ENCODE data around the gene GRIN1.

The GRIN1 gene

DNA sequence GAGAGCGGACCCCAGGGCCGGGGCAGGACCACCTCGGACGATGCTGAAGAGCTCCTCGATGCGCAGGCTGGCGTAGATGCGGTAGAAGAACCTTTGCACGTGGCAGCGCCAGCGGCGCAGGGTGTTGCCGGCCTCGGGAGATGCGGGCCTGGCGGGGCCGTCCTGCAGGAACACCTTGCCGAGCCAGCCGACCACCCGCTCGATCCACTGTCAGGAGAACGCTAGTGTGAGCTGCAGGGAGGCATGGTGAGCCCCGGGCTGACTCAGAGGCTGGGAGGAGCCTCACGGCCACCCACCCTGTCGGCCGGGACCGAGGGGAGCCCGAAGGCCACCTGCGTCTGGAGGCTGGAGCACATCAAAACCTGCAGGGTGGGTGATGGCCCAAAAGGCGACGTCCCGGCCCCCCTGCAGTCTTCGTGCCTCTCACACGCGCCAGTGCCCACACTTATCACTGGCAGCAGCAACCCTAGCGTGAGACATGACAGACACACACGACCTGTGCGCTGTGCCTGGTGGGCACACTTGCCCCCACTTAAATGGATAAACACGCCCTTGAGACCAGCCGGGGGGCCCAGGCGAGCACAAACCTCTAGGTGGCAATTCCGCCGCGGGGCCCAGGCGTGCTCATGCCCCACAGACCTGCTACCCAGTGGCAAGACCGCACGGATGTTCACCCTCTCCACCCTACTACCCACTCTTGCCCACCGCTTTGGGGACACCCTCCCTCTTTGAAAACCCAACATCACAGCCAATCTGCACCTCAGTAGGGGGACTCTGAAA, 46.1 kb downstream of the GRIN1 start:
- Histone ChIP-seq H3K4me3 (ENCODE audit: low read depth, low read length) (no peak overlapping the region), H3K36me3 (ENCODE audit: control insufficient read depth in 2 of 2, insufficient read depth in 1 of 2, low read length in 2 of 2) (peaks cover 0 to 74% of the 10 kb centered on the region in 2 experiments; a peak in 1 of 3 replicates), H3K27ac (ENCODE audit: extremely low read depth, low read depth, low read length) (no peak overlapping the region), H3K4me1 (ENCODE audit: control insufficient read depth, insufficient read depth, low read length) (peaks cover 11% of the 10 kb centered on the region), H3K9me3 (ENCODE audit: control insufficient read depth, insufficient read depth, low read depth, low read length) (no peaks in the 10 kb centered on the region)
- ChIA-PET POLR2A (interaction anchor here (0.8 kb wide), 1 partner anchor 9 kb away, joined by 3 read pairs; no protein-coding TSS in a partner anchor), CTCF (no interaction called here)
- no peak for TF ChIP-seq ZNF548 (tag by site-specific recombination; IDR thresholded peaks at IDR 0.05)

DNA sequence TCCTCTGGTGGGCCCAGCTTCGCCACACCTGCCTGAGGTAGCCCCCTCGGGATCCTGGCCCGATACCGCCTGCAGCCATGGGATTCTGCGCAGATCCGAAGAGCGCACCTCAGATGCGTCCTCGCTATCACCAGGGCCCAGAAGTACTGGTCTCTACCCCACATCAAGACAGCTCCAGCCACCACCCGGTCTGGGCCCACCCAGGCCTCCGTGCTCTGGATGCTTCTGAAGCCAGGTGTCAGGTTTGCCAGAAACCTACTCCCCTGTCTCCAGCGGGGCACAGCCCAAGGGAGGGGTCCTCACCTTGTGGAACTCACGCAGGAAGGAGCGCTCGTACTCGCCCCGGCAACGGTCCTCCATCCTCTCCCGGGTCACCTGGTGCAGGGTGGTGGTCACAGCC, 47.0 kb downstream of the GRIN1 start:
- Histone ChIP-seq H3K27ac (ENCODE audit: extremely low read depth, low read depth, low read length) (no peak overlapping the region), H3K9me3 (ENCODE audit: control insufficient read depth, insufficient read depth, low read depth, low read length) (no peaks in the 10 kb centered on the region), H3K4me1 (ENCODE audit: control insufficient read depth, insufficient read depth, low read length) (peaks cover 11% of the 10 kb centered on the region), H3K4me3 (ENCODE audit: low read depth, low read length) (no peak overlapping the region), H3K36me3 (ENCODE audit: control insufficient read depth in 2 of 2, insufficient read depth in 1 of 2, low read length in 2 of 2) (peaks cover 0 to 74% of the 10 kb centered on the region in 2 experiments; a peak in 1 of 3 replicates)
- CTCF ChIA-PET, result interaction anchor here (3.5 kb wide), 1 partner anchor 50 kb away, joined by 16 read pairs; no protein-coding TSS in a partner anchor
- POLR2A ChIA-PET, result no interaction called here
- no peak for TF ChIP-seq ZEB2 (tag by site-specific recombination; IDR thresholded peaks at IDR 0.05)
- no peak for TF ChIP-seq ZNF654 (tag by site-specific recombination; IDR thresholded peaks at IDR 0.05; ENCODE audit: low read depth)
- TF ChIP-seq, protein P1, sequence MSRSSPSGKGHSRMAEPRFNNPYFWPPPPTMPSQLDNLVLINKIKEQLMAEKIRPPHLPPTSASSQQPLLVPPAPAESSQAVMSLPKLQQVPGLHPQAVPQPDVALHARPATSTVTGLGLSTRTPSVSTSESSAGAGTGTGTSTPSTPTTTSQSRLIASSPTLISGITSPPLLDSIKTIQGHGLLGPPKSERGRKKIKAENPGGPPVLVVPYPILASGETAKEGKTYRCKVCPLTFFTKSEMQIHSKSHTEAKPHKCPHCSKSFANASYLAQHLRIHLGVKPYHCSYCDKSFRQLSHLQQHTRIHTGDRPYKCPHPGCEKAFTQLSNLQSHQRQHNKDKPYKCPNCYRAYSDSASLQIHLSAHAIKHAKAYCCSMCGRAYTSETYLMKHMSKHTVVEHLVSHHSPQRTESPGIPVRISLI (tag by site-specific recombination; IDR thresholded peaks at IDR 0.05), result no peak
- no peak for TF ChIP-seq GLI2 (tag by site-specific recombination; IDR thresholded peaks at IDR 0.05; ENCODE audit: borderline replicate concordance, low read depth)
- no peak for TF ChIP-seq ZNF701 (tag by site-specific recombination; IDR thresholded peaks at IDR 0.05)
- TF ChIP-seq HOXD13 (CRISPR knock-in tag; IDR thresholded peaks at IDR 0.05; ENCODE audit: borderline replicate concordance), result no peak
- TF ChIP-seq HOXA7 (CRISPR knock-in tag; IDR thresholded peaks at IDR 0.05; ENCODE audit: borderline replicate concordance), result no peak
- TF ChIP-seq ZNF354C (tag by site-specific recombination; IDR thresholded peaks at IDR 0.05; ENCODE audit: borderline replicate concordance, low read depth), result no peak
- TF ChIP-seq ZNF768 (tag by site-specific recombination; IDR thresholded peaks at IDR 0.05), result no peak
- no peak for TF ChIP-seq ZNF157 (tag by site-specific recombination; IDR thresholded peaks at IDR 0.05)

DNA sequence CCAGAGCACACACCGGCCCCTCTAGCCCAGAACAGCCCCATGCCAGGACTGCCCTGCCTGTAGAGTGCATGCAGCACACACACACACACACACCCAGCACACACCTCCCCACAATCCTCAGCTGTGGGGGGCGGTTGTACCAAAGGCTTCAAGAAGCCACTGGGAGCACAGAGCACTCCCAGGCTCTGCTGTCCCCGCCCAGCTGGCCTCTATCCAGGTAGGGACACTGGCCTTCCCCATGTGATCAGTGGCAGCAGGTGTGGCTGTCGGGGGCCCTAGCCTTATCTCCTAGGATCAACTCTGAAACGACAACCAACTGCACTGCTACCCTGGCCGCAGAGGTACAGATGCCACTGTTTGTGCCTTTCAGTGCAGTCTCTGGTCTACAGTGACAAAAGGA, 47.4 kb downstream of the GRIN1 start:
- H3K9me3 ChIP-seq (ENCODE audit: control insufficient read depth, insufficient read depth, low read depth, low read length), result no peaks in the 10 kb centered on the region
- H3K36me3 ChIP-seq (ENCODE audit: control insufficient read depth in 2 of 2, insufficient read depth in 1 of 2, low read length in 2 of 2), result peaks cover 0 to 74% of the 10 kb centered on the region in 2 experiments; a peak in 1 of 3 replicates
- TF ChIP-seq ZNF549 (tag by site-specific recombination; IDR thresholded peaks at IDR 0.05), result no peak
- ChIA-PET POLR2A (interaction anchor here (7.1 kb wide), 1 partner anchor 19 kb away, joined by 178 read pairs; the partner anchor contains the start of genes NDOR1, TMEM203 and TPRN), CTCF (interaction anchor here (0.8 to 3.5 kb wide), 3 partner anchors 49 to 57 kb away, joined by 3 to 16 read pairs (median 3); no protein-coding TSS in a partner anchor)
- no peak overlapping the region for H3K27ac ChIP-seq (ENCODE audit: extremely low read depth, low read depth, low read length)
- H3K4me3 ChIP-seq (ENCODE audit: low read depth, low read length), result no peak overlapping the region
- peaks cover 11% of the 10 kb centered on the region for H3K4me1 ChIP-seq (ENCODE audit: control insufficient read depth, insufficient read depth, low read length)

DNA sequence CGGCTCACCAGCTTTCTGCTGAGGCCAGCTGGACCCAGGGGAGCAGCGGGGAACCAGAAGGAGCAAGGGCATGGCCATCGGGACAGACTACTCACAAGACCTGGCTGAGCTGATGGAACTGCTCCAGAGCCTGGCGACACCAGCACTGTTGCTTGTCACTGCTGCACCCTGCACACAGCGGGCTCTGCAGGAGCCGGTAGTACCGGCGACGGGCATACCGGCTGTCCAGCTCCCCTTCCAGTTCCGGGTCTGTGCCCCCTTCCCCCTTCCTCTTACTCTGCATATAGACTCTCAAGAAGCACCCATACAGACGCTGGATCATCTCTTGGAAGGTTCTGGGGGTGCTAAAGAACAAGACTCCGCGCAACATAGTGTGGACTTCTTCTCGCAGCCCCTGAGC, 48.4 kb downstream of the GRIN1 start:
- no peak for TF ChIP-seq ZNF223 (tag by site-specific recombination; IDR thresholded peaks at IDR 0.05)
- TF ChIP-seq, protein P2, sequence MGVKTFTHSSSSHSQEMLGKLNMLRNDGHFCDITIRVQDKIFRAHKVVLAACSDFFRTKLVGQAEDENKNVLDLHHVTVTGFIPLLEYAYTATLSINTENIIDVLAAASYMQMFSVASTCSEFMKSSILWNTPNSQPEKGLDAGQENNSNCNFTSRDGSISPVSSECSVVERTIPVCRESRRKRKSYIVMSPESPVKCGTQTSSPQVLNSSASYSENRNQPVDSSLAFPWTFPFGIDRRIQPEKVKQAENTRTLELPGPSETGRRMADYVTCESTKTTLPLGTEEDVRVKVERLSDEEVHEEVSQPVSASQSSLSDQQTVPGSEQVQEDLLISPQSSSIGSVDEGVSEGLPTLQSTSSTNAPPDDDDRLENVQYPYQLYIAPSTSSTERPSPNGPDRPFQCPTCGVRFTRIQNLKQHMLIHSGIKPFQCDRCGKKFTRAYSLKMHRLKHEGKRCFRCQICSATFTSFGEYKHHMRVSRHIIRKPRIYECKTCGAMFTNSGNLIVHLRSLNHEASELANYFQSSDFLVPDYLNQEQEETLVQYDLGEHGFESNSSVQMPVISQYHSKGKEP (tag by site-specific recombination; IDR thresholded peaks at IDR 0.05), result no peak
- no peak for TF ChIP-seq ZNF621 (tag by site-specific recombination; IDR thresholded peaks at IDR 0.05)
- no peak for TF ChIP-seq ZNF266 (tag by site-specific recombination; IDR thresholded peaks at IDR 0.05; ENCODE audit: low read depth)
- TF ChIP-seq SP2 (tag by site-specific recombination; IDR thresholded peaks at IDR 0.05), result no peak
- ChIA-PET POLR2A (interaction anchor here (1.9 to 7.1 kb wide), 6 partner anchors 18 to 53 kb away, joined by 11 to 178 read pairs (median 34); partner anchors contain the start of genes LRRC26, NDOR1, RNF224 and TMEM203), CTCF (interaction anchor here (0.7 to 3.5 kb wide), 10 partner anchors 11 to 123 kb away, joined by 3 to 22 read pairs (median 4); partner anchors contain the start of gene RNF224)
- Histone ChIP-seq H3K27ac (ENCODE audit: extremely low read depth, low read depth, low read length) (peak overlapping the region; percentile 92; the same call in 1 of the 2 replicates), H3K9me3 (ENCODE audit: control insufficient read depth, insufficient read depth, low read depth, low read length) (no peaks in the 10 kb centered on the region), H3K4me3 (ENCODE audit: low read depth, low read length) (peak overlapping the region; percentile 92), H3K4me1 (ENCODE audit: control insufficient read depth, insufficient read depth, low read length) (peaks cover 11% of the 10 kb centered on the region), H3K36me3 (ENCODE audit: control insufficient read depth in 2 of 2, insufficient read depth in 1 of 2, low read length in 2 of 2) (peaks cover 0 to 79% of the 10 kb centered on the region in 2 experiments; a peak in 1 of 3 replicates)

Measured in HEK293 (cell line).